Right lobe of liver (tissue), 4 donors: Measurements from ENCODE around the gene ADCYAP1.

Experiments used
- CTCF ChIP-seq, 4 donors: fragments of 200-600 bp in 3 of 4; fragments of 450-650 bp in 1 of 4; IDR thresholded peaks; one replicate each; pipeline versions ENCODE4 v1.5.1 to v1.8.0; 2016 to 2022; ENCODE audit warnings: antibody characterized with exemption in 4 of 4, mild to moderate bottlenecking in 2 of 4
- POLR2A ChIP-seq: fragments of 450-650 bp; IDR thresholded peaks from one replicate; pipeline ENCODE4 v1.6.1; 2017; ENCODE audit warnings: antibody characterized with exemption, mild to moderate bottlenecking
- donor health status: DM: no; HTN: no; CAD: no.
- donor health status: DM: no; HTN: no; CAD: no.
- donor health status: DM: no; HTN: yes; CAD: no.

GRCh38 chr18:902229-902628, 2.4 kb upstream of the ADCYAP1 start:
- TF ChIP-seq CTCF (IDR thresholded peaks at IDR 0.05) (no peak), POLR2A (no peak)
